Mesenchymal stem cell (in vitro differentiated cells and primary cell): ENCODE results near the gene KRT79.

Experiments
- DNase-seq: peaks from one replicate; pipeline ENCODE4 v3.0.0-alpha.2; 2013
- H2AFZ ChIP-seq: one replicate; pipeline ENCODE4 v1.6.1; 2013; ENCODE audit warnings: low read depth, mild to moderate bottlenecking, control low read depth, inconsistent platforms, low read length, moderate library complexity
- H2AK5ac ChIP-seq: 2 replicates; pipeline ENCODE4 v1.6.1; 2013; ENCODE audit warnings: low read length, moderate library complexity, mild to moderate bottlenecking, inconsistent platforms; ENCODE audit not compliant: severe bottlenecking
- H2BK120ac ChIP-seq: one replicate; pipeline ENCODE4 v1.6.1; 2013; ENCODE audit warnings: low read depth, mild to moderate bottlenecking, inconsistent platforms, low read length, moderate library complexity
- H2BK12ac ChIP-seq, 2 experiments: one replicate each; pipeline ENCODE4 v1.6.1; 2013; ENCODE audit warnings: inconsistent platforms in 2 of 2, low read length in 2 of 2, mild to moderate bottlenecking in 2 of 2, moderate library complexity in 2 of 2, control low read depth in 1 of 2
- H2BK15ac ChIP-seq: one replicate; pipeline ENCODE4 v1.6.1; 2013; ENCODE audit warnings: mild to moderate bottlenecking, low read depth, inconsistent platforms; ENCODE audit not compliant: poor library complexity, severe bottlenecking
- H2BK5ac ChIP-seq: 2 replicates; pipeline ENCODE4 v1.6.1; 2013; ENCODE audit warnings: low read depth, mild to moderate bottlenecking, low read length, control low read depth, inconsistent platforms; ENCODE audit not compliant: poor library complexity, severe bottlenecking
- H3K14ac ChIP-seq, 2 experiments: one replicate each; pipeline ENCODE4 v1.6.1; 2013; ENCODE audit warnings: inconsistent platforms in 2 of 2, low read length in 2 of 2, control low read depth in 1 of 2, mild to moderate bottlenecking in 1 of 2, moderate library complexity in 1 of 2
- H3K18ac ChIP-seq, 2 experiments: one replicate each; pipeline ENCODE4 v1.6.1; 2013; ENCODE audit warnings: inconsistent platforms in 2 of 2, low read length in 2 of 2, control low read depth in 1 of 2, low read depth in 1 of 2, mild to moderate bottlenecking in 1 of 2
- H3K23ac ChIP-seq, 2 experiments: one replicate each; pipeline ENCODE4 v1.6.1; 2013; ENCODE audit warnings: inconsistent platforms in 2 of 2, low read length in 2 of 2, mild to moderate bottlenecking in 2 of 2, moderate library complexity in 2 of 2, control low read depth in 1 of 2
- H3K27ac ChIP-seq: 2 replicates; pipeline ENCODE4 v1.5.1; 2013; ENCODE audit warnings: mild to moderate bottlenecking, moderate library complexity, low read length, control low read depth, inconsistent platforms; ENCODE audit not compliant: poor library complexity, severe bottlenecking
- H3K27me3 ChIP-seq, 2 experiments: 2 replicates each; pipeline versions ENCODE4 v1.6.1 to v1.7.0; 2013; ENCODE audit warnings: low read length in 2 of 2, mild to moderate bottlenecking in 2 of 2, moderate library complexity in 2 of 2, control low read depth in 1 of 2, inconsistent platforms in 1 of 2; ENCODE audit not compliant: control insufficient read depth in 1 of 2, insufficient read depth in 1 of 2
- H3K36me3 ChIP-seq, 2 experiments: 2 replicates each; pipeline versions ENCODE4 v1.6.1 to v1.7.0; 2013; ENCODE audit warnings: low read length in 2 of 2, control low read depth in 1 of 2, inconsistent platforms in 1 of 2, low read depth in 1 of 2, mild to moderate bottlenecking in 1 of 2; ENCODE audit not compliant: insufficient read depth in 2 of 2, control insufficient read depth in 1 of 2
- H3K4ac ChIP-seq, 2 experiments: one replicate each; pipeline ENCODE4 v1.6.1; 2013; ENCODE audit warnings: inconsistent platforms in 2 of 2, low read length in 2 of 2, mild to moderate bottlenecking in 2 of 2, moderate library complexity in 2 of 2, control low read depth in 1 of 2, low read depth in 1 of 2
- H3K4me1 ChIP-seq: 2 replicates; pipeline ENCODE4 v1.6.1; 2013; ENCODE audit warnings: low read depth, low read length, control low read depth; ENCODE audit not compliant: control insufficient read depth, insufficient read depth
- H3K4me2 ChIP-seq: 2 replicates; pipeline ENCODE4 v1.6.1; 2013; ENCODE audit warnings: low read length, mild to moderate bottlenecking, inconsistent platforms; ENCODE audit not compliant: poor library complexity, severe bottlenecking
- H3K4me3 ChIP-seq, 2 experiments: 2 replicates each; pipeline versions ENCODE4 v1.5.1 to v1.7.0; 2013; ENCODE audit warnings: low read length in 2 of 2, mild to moderate bottlenecking in 2 of 2, control low read depth in 1 of 2, low read depth in 1 of 2; ENCODE audit not compliant: insufficient read depth in 1 of 2
- H3K79me1 ChIP-seq: replicated peaks from 2 replicates; pipeline ENCODE4 v1.6.1; 2013; ENCODE audit warnings: mild to moderate bottlenecking, control low read depth, low read length, inconsistent platforms; ENCODE audit not compliant: poor library complexity, severe bottlenecking
- H3K9ac ChIP-seq: 2 replicates; pipeline ENCODE4 v1.7.0; 2013; ENCODE audit warnings: mild to moderate bottlenecking, low read length, moderate library complexity
- H3K9me3 ChIP-seq: 2 replicates; pipeline ENCODE4 v1.7.0; 2013; ENCODE audit warnings: mild to moderate bottlenecking, low read length; ENCODE audit not compliant: control insufficient read depth
- H4K8ac ChIP-seq: one replicate; pipeline ENCODE4 v1.6.1; 2013; ENCODE audit warnings: inconsistent platforms, mild to moderate bottlenecking, low read length, moderate library complexity
- H4K91ac ChIP-seq: one replicate; pipeline ENCODE4 v1.6.1; 2013; ENCODE audit warnings: mild to moderate bottlenecking, low read length, inconsistent platforms
- WGBS: methylation state at CpG from one replicate; pipeline ENCODE4 v1.1.7; 2013; ENCODE audit warnings: mixed read lengths; 5-methylcytosine and 5-hydroxymethylcytosine counted together

The KRT79 gene

DNA sequence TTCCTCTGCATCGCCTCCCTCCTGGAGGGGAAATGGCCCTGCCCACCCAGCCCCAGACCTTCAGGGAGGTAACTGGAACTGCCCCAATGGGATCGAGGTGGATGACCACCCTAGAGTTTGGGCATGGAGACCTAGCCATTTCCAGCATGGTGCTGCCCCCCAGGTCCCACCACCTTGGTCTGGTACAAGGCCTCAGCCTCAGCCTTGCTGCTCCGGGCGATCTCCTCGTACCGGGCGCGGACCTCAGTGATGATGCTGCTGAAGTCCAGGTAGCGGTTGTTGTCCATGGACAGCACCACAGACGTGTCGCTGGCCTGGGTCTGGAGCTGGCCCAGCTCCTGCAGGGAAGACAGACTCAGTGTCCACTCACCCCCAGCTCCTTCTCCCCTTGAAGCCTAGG is 10.3 kb upstream of the KRT79 start:
- Histone ChIP-seq H3K9me3 (no peaks in the 10 kb centered on the region), H4K8ac (no peak overlapping the region), H3K9ac (no peak overlapping the region), H3K27me3 (peaks cover 17 to 65% of the 10 kb centered on the region in 2 experiments), H3K36me3 (peaks cover 0 to 2% of the 10 kb centered on the region in 2 experiments), H3K18ac (no peak overlapping the region), H3K23ac (no peak overlapping the region), H2AK5ac (no peak overlapping the region), H3K14ac (no peak overlapping the region), H3K4me2 (no peak overlapping the region), H2BK15ac (no peak overlapping the region), H2AFZ (no peak overlapping the region), H2BK120ac (no peak overlapping the region), H3K27ac (no peak overlapping the region), H2BK5ac (no peak overlapping the region), H3K4me1 (peaks cover 2% of the 10 kb centered on the region), H3K4ac (no peak overlapping the region), H2BK12ac (no peak overlapping the region), H4K91ac (no peak overlapping the region), H3K79me1 (no peaks in the 10 kb centered on the region), H3K4me3 (no peak overlapping the region)
- WGBS: 94% methylated on average over 9 of the region's 11 CpGs
- no peak for DNase-seq

DNA sequence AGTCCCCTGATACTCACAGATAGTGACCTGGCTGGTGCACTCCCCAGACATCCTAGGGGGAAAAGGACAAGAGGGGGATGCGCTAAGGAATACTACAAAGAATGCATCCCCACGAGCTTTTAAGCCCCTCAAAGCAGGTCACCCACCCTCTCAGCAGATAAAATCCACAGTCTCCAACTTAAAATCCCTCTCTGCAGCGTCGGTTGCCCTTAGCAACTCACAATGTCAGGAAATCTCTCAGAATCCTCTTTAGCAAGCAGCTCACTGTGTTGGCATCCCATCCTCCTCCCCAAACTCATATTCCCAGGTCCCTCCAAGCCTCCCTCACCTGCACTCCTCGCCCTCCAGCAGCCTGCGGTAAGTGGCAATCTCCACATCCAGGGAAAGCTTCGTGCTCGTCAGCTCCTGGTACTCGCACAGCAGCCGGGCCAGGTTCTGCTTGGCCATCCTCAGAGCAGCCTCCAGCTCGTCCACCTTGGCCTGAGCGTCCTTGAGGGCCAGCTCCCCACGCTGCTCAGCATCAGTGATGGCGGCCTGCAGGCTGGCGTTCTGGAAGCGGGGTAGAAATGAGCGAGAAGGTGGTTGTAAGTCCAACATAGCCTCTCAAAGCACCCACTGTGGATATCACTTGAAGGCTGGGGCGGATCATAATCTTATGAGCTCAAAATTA is 5.5 kb upstream of the KRT79 start:
- H3K4me3 ChIP-seq: no peak overlapping the region
- no peak overlapping the region for H3K4ac ChIP-seq
- H3K23ac ChIP-seq: no peak overlapping the region
- no peak overlapping the region for H3K4me2 ChIP-seq
- no peak overlapping the region for H2BK15ac ChIP-seq
- peaks cover 0 to 2% of the 10 kb centered on the region in 2 experiments for H3K36me3 ChIP-seq
- no peak overlapping the region for H2AFZ ChIP-seq
- peaks cover 26% of the 10 kb centered on the region for H3K4me1 ChIP-seq
- H3K14ac ChIP-seq: no peak overlapping the region
- H2AK5ac ChIP-seq: no peak overlapping the region
- H2BK5ac ChIP-seq: no peak overlapping the region
- H2BK12ac ChIP-seq: no peak overlapping the region
- H2BK120ac ChIP-seq: no peak overlapping the region
- no peak overlapping the region for H3K18ac ChIP-seq
- H3K27me3 ChIP-seq: peaks cover 5 to 43% of the 10 kb centered on the region in 2 experiments
- WGBS: 86% methylated on average over 18 of the region's 18 CpGs
- H3K9ac ChIP-seq: no peak overlapping the region
- no peak for DNase-seq
- H3K79me1 ChIP-seq: no peaks in the 10 kb centered on the region
- no peak overlapping the region for H4K8ac ChIP-seq
- H3K9me3 ChIP-seq: no peaks in the 10 kb centered on the region
- H3K27ac ChIP-seq: no peak overlapping the region
- H4K91ac ChIP-seq: no peak overlapping the region

DNA sequence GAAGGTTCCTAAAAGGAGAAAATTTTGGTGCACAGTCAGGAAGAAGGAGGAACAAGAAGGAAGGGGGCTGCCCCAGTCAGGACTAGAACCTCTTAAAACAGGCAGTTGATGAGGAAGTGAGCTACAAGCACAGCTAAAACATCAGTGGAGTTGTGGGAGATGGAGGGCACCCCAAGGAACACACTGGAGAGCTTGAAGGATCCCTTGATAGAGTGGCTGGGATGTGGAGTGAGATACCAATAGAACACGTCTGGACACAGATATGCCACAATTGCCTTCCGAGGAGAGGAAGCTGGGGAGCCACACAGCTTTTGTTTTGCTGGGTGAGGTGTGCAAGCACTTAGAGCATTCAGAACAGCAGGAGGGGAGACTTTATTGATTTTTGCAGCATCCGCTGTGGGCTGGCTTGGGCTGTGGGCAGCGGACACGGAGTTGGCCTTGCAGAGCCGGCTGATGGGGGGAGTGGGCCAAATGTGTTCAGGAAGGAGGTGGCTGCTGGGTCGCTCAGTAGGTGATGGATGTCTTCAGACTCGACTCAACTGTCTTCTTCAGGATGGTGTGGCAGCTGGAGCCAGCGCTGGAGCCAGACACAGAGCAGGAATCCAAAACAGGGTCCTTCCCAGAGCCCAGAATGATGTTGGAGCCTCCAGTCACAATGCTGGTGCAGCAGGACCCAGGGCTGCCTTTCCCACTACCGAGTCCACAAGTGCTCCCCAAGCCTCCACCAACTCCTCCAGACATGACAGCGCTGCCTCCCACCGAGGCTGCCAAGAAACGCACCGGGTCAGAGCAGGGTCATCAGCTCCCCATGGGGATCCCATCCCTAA is 4.7 kb upstream of the KRT79 start:
- Histone ChIP-seq H3K79me1 (no peaks in the 10 kb centered on the region), H3K23ac (no peak overlapping the region), H2BK12ac (no peak overlapping the region), H2AFZ (no peak overlapping the region), H2BK5ac (no peak overlapping the region), H3K14ac (no peak overlapping the region), H3K9me3 (no peaks in the 10 kb centered on the region), H4K8ac (no peak overlapping the region), H2BK120ac (no peak overlapping the region), H3K27ac (no peak overlapping the region), H3K18ac (no peak overlapping the region), H3K4me3 (no peak overlapping the region), H3K9ac (no peak overlapping the region), H3K36me3 (peaks cover 0 to 2% of the 10 kb centered on the region in 2 experiments), H4K91ac (no peak overlapping the region), H3K27me3 (peaks cover 5 to 35% of the 10 kb centered on the region in 2 experiments), H2AK5ac (no peak overlapping the region), H3K4ac (no peak overlapping the region), H2BK15ac (no peak overlapping the region), H3K4me2 (no peak overlapping the region), H3K4me1 (peaks cover 26% of the 10 kb centered on the region)
- no peak for DNase-seq
- WGBS: 76% methylated on average over 14 of the region's 14 CpGs

DNA sequence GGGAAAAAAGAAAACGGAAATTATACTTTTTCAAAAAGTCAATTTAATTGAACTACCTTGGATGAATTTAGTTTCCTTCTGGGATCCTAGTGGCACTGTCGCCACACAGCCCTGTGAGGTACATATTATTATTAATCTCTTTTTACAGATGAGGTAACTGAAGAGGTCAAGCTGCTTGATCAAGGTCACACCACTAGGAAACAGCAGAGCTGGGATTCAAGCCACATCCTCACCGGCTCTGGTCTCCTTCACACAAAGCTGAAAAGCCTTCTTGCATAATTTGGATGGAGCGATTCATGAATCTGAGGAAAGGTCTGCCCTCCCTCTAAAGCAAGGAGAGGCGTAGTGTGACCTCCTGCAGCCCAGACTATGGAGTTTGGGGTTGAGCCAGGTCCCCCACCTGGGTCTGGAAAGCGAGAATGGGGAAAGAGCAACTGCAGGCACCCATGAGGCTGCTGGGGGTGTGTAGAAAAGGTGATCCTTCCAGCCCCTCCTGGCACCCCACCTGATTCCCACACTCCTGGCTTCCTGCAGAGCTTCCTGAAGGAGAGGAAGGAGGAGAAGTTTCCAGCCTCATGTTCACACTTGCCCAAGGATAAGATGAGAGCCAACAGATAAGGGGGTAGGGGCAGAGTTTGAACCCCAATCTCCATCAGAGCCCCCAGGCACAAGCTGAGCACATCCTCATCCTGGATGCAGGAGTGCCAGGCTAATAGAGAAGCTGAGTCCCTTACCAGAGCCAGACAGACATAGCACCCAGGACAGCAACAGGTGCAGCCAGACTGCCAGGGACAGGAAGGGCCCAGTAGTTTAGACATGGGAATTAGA is 3.9 kb upstream of the KRT79 start:
- Histone ChIP-seq H2BK15ac (no peak overlapping the region), H3K4me2 (no peak overlapping the region), H3K14ac (no peak overlapping the region), H3K27ac (no peak overlapping the region), H3K4me3 (no peak overlapping the region), H3K18ac (no peak overlapping the region), H4K8ac (no peak overlapping the region), H2BK120ac (no peak overlapping the region), H3K4ac (no peak overlapping the region), H2BK12ac (no peak overlapping the region), H3K79me1 (no peaks in the 10 kb centered on the region), H3K9ac (no peak overlapping the region), H3K27me3 (peaks cover 5 to 32% of the 10 kb centered on the region in 2 experiments), H3K36me3 (peaks cover 0 to 2% of the 10 kb centered on the region in 2 experiments), H2AFZ (no peak overlapping the region), H2AK5ac (no peak overlapping the region), H4K91ac (no peak overlapping the region), H2BK5ac (no peak overlapping the region), H3K9me3 (no peaks in the 10 kb centered on the region), H3K4me1 (peaks cover 28% of the 10 kb centered on the region), H3K23ac (no peak overlapping the region)
- no peak for DNase-seq
- WGBS: 78% methylated on average over 3 of the region's 6 CpGs
